IPS-18a (cell line): Measurements from ENCODE around the gene MATN1.

Experiments used
- H3K27ac ChIP-seq: one replicate; pipeline ENCODE4 v1.5.1; 2013; ENCODE audit warnings: low read length
- H3K27me3 ChIP-seq: one replicate; pipeline ENCODE4 v1.6.1; 2013; ENCODE audit warnings: mild to moderate bottlenecking, low read length; ENCODE audit not compliant: control insufficient read depth, insufficient read depth
- H3K36me3 ChIP-seq: one replicate; pipeline ENCODE4 v1.6.1; 2013; ENCODE audit warnings: low read depth, low read length; ENCODE audit not compliant: control insufficient read depth
- H3K4me1 ChIP-seq: one replicate; pipeline ENCODE4 v1.6.1; 2013; ENCODE audit warnings: low read depth, low read length; ENCODE audit not compliant: control insufficient read depth
- H3K4me3 ChIP-seq: one replicate; pipeline ENCODE4 v1.5.1; 2013; ENCODE audit warnings: low read length
- H3K9ac ChIP-seq: one replicate; pipeline ENCODE4 v1.6.1; 2013; ENCODE audit warnings: mild to moderate bottlenecking, low read length, moderate library complexity
- H3K9me3 ChIP-seq: one replicate; pipeline ENCODE4 v1.6.1; 2013; ENCODE audit warnings: low read depth, low read length; ENCODE audit not compliant: control insufficient read depth

MATN1 gene

DNA sequence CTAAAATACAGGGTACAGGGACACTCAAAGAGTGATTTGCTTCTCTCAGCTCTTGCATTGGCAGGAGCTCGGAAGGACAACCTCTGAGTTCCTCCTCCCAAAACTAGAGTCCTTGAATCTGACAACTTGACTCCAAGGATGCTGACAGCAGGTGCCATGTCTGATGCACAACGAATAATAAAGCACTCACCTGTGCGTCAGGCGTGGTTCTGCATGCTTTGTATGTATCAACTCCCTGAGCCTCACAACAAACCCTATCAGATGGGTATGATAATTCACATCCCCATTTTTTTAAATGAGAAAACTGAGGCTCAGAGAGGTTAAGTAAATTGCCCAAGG, 32.8 kb upstream of the MATN1 start:
- Histone ChIP-seq H3K4me1 (peaks cover 6% of the 10 kb centered on the region), H3K4me3 (no peak overlapping the region), H3K9me3 (no peaks in the 10 kb centered on the region), H3K9ac (no peak overlapping the region), H3K27me3 (no peaks in the 10 kb centered on the region), H3K27ac (no peak overlapping the region), H3K36me3 (no peaks in the 10 kb centered on the region)

DNA sequence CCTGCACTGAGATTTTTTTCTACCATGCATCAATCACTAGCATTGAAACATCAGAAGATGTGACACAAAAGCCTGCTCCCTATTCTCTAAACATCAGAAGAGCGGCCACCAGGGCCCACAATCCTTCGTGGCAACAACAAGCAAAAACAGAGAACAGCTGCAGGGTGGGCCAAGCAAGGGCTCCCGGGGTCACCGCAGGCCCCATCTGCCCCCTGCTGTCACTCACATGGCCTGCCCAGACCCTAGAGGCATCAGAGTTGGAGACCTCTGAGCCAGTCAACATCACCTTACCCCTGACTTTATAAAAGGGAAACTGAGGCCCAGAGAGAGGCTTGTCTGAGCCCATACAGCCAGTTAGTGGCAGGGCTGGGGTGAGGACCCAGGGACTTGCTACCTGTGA, 32.4 kb upstream of the MATN1 start:
- no peak overlapping the region for H3K4me3 ChIP-seq

DNA sequence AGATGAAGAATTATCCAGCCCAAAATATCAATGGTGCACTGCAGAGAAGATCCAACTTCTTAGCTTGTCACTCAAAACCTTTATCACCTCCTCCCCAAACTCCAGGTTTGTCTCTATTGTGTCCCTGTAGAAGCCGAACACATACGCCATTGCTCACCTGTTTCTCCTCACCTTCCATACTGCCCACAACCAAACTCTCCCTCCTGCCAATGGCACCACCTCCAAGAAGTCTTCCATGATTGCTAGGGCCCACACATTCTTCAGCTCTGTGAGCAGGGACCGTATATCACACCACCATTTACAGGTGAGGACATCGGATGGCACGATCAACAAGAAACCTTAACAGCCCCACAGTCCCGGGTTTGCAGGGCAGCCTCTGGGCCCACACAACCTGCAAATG, 31.9 kb upstream of the MATN1 start:
- peaks cover 6% of the 10 kb centered on the region for H3K4me1 ChIP-seq
- H3K27me3 ChIP-seq, result no peaks in the 10 kb centered on the region
- H3K27ac ChIP-seq, result no peak overlapping the region
- H3K9me3 ChIP-seq, result no peaks in the 10 kb centered on the region
- no peak overlapping the region for H3K9ac ChIP-seq
- no peak overlapping the region for H3K4me3 ChIP-seq
- H3K36me3 ChIP-seq, result no peaks in the 10 kb centered on the region

More for the DNA sequence above, 32.4 kb upstream of the MATN1 start:
- Histone ChIP-seq H3K4me1 (peaks cover 6% of the 10 kb centered on the region), H3K27ac (no peak overlapping the region), H3K9me3 (no peaks in the 10 kb centered on the region), H3K9ac (no peak overlapping the region), H3K36me3 (no peaks in the 10 kb centered on the region), H3K27me3 (no peaks in the 10 kb centered on the region)

DNA sequence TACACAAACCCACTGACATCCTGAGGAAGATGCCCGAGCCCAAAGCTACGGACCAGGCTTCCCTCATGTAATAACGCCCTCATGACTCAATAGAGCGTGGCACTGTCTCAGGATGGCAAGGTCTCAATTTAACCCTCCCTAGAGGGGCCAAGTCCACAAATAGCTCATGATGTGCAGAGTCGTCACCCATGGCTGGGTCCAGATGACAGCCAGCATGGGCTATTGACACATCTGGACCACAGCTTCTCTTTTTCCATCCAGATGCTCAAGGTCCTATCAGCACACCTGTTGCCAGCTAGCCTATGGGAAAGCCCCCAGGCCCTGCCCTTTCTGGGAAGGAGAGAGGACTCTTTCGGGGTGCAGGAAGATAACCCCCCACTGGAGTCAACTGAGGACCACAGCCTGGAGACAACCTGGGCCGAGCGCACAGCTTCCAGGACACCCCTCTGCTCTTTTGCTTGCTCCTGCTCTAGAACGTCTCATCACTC, 31.3 kb upstream of the MATN1 start:
- Histone ChIP-seq H3K4me1 (peaks cover 3% of the 10 kb centered on the region), H3K4me3 (no peak overlapping the region), H3K9ac (no peak overlapping the region), H3K27ac (no peak overlapping the region), H3K36me3 (no peaks in the 10 kb centered on the region), H3K27me3 (no peaks in the 10 kb centered on the region), H3K9me3 (no peaks in the 10 kb centered on the region)

DNA sequence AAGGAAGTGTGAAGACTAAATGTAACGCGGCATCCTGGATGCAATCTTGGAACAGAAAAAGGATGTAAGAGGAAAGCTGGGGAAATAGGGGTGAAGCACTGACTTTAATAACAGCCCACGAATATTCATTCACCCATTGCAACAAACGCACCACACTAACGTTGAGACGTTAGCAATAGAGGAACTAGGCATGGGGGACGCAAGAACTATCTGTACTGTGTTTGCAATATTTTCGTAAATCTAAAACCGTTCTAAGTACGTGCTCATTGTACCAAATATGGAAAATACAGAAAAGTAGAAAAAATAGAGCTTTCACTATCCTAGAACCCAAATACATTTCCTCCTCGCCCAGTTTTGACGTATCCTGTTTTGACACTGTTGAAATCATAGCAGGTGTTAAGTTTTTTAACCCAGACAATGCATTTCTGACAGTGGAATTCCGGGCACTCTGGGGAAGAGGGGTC, 30.3 kb upstream of the MATN1 start:
- Histone ChIP-seq H3K9ac (no peak overlapping the region), H3K27ac (no peak overlapping the region), H3K36me3 (no peaks in the 10 kb centered on the region), H3K4me1 (no peaks in the 10 kb centered on the region), H3K4me3 (no peak overlapping the region), H3K9me3 (no peaks in the 10 kb centered on the region), H3K27me3 (no peaks in the 10 kb centered on the region)

DNA sequence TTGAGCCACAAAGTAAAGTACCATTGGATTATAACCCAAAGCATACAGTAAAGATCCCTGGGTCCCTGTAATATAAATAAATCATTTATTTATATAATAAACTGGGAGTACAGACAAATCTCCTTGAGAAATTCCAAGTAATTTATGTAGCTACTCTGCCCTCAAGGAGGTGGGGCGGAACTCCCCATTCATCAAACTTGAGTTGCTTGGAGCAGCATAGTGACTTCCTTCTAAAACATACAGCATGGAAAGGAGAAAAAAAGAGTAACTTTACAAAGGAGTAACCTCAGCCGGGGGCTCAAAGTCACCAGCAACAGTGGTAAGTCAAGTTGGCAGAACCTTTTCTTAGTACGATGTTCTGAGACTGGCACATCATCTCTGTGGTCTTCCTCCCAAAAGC, 29.7 kb upstream of the MATN1 start:
- no peak overlapping the region for H3K9ac ChIP-seq
- H3K27ac ChIP-seq, result no peak overlapping the region
- no peaks in the 10 kb centered on the region for H3K36me3 ChIP-seq
- no peaks in the 10 kb centered on the region for H3K9me3 ChIP-seq
- no peaks in the 10 kb centered on the region for H3K27me3 ChIP-seq
- no peak overlapping the region for H3K4me3 ChIP-seq
- no peaks in the 10 kb centered on the region for H3K4me1 ChIP-seq

DNA sequence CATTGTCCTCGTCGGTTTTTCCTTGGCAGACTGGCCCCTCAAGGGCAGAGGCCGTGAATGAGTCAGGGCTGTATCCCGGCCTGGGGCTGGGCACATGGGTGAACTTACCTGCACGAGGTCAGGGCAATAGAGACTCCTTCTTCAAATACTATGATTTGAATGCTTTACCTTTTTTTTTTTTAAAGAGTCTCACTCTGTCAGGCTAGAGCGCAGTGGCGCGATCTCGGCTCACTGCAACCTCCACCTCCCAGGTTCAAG, 29.2 kb upstream of the MATN1 start:
- no peak overlapping the region for H3K27ac ChIP-seq
- no peak overlapping the region for H3K4me3 ChIP-seq
- no peaks in the 10 kb centered on the region for H3K9me3 ChIP-seq
- no peak overlapping the region for H3K9ac ChIP-seq
- no peaks in the 10 kb centered on the region for H3K4me1 ChIP-seq
- H3K27me3 ChIP-seq, result no peaks in the 10 kb centered on the region
- H3K36me3 ChIP-seq, result no peaks in the 10 kb centered on the region

DNA sequence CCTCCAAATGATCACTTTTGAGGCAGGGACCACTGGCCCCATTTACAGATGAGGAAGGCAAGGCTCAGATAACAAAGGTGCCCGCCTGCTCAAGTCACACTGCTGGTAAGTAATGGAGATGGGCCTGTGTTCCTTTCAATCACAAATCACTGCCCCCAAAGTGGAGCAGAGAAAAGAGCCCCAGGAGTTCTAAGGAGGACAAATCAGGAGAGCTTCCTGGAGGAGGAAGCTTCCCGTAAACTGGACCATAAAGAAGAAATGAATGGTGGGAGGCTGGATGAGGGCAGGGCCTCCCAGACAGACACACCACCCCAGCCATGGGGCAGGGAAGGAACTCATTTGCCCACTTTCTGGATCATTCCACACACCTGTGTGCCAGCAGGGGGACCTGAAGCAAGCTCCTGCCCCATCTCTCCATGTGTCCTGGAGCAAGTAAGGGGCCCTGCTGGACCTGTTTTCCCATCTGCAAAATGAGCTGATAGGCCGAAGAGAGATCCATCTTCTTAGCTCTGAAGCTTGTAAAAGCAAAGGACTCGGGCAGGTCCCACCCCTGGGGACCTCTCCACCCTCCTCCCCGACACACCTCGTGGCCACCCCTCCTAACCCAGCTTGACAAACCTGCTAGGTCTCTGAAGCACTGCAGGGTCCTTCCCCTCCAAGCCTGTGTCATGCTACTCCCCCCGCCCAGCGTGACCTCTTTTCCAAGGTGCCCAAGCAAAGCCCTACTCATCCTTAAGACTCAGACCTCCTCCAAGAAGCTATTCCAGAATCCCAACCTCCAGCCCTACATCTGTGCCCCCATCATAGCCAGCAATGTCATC, 28.7 kb upstream of the MATN1 start:
- H3K9me3 ChIP-seq, result no peaks in the 10 kb centered on the region
- no peak overlapping the region for H3K27ac ChIP-seq
- H3K36me3 ChIP-seq, result no peaks in the 10 kb centered on the region
- no peaks in the 10 kb centered on the region for H3K4me1 ChIP-seq
- H3K27me3 ChIP-seq, result no peaks in the 10 kb centered on the region
- H3K4me3 ChIP-seq, result no peak overlapping the region
- H3K9ac ChIP-seq, result no peak overlapping the region

DNA sequence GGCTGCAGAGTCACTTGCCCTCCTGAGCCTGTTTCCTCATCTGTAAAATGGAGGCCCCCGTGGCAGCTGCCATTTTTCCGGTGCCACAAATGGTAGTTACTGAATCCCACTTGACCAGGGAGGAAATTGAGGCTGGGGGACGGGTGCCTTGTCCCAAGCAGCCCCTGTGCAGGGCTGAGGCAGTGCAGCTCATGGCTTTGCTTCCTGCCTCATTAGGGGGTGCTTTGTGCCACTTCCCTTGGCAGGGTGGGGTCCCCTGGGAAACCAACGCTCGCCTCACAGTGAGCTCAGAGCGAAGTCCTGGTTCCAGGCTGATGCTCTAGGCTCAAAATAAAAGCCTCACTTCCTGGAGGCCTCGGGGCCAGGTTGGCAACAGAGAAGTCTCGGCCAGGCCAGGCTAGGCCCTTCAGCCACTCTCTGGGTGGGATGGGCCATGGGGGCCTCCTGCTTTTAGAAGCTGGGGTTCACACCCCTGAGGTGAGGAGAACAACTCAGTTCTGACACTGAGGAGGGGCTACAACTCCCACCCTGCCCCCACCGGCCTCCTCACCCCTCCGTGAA, 27.4 kb upstream of the MATN1 start:
- Histone ChIP-seq H3K9me3 (no peaks in the 10 kb centered on the region), H3K36me3 (no peaks in the 10 kb centered on the region), H3K27me3 (no peaks in the 10 kb centered on the region), H3K4me1 (no peaks in the 10 kb centered on the region), H3K4me3 (no peak overlapping the region), H3K9ac (no peak overlapping the region), H3K27ac (no peak overlapping the region)

DNA sequence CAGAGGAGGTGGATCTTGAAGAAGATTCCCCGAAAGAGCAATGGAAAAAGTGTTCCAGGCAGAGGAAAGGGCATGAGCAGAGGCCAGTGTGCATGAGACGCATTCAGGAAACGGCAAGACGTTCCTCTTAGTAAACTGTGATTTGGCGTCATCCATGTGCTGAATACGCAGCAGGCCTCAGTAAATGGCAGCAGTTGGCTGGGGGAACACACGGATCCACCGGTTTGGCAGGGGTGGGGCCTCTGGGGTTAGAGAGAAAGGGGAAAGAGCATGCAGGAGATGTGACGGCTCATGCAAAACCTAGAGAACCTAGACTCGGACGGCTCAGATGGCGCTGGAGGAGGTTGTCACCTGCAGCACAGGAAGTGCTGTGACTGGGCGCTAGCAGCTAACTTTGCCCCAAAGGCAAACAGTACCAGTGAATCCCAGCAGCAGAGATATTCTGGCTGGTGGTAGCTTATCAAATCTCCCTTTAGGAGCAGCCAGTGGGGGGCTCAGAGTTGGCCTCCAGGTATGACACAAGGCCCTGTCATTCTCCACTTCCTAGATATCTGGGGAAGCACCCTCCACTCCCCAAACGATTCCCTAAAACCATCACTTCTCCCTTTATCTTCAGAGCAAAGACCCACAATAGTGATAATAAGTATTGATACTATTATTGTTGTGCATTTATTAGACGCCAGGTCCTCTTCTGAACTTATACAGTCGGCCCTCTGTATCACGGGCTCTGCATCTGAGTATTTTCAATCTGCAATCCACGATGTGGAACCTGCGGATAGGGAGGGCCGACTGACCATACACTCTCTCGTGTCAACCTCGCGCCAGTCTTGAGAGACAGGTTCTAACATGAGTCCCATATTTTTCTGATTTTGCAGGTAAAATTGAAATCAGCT, 26.6 kb upstream of the MATN1 start:
- H3K4me3 ChIP-seq, result no peak overlapping the region
- no peaks in the 10 kb centered on the region for H3K9me3 ChIP-seq
- H3K9ac ChIP-seq, result no peak overlapping the region
- H3K4me1 ChIP-seq, result no peaks in the 10 kb centered on the region
- no peaks in the 10 kb centered on the region for H3K36me3 ChIP-seq
- no peak overlapping the region for H3K27ac ChIP-seq
- no peaks in the 10 kb centered on the region for H3K27me3 ChIP-seq

DNA sequence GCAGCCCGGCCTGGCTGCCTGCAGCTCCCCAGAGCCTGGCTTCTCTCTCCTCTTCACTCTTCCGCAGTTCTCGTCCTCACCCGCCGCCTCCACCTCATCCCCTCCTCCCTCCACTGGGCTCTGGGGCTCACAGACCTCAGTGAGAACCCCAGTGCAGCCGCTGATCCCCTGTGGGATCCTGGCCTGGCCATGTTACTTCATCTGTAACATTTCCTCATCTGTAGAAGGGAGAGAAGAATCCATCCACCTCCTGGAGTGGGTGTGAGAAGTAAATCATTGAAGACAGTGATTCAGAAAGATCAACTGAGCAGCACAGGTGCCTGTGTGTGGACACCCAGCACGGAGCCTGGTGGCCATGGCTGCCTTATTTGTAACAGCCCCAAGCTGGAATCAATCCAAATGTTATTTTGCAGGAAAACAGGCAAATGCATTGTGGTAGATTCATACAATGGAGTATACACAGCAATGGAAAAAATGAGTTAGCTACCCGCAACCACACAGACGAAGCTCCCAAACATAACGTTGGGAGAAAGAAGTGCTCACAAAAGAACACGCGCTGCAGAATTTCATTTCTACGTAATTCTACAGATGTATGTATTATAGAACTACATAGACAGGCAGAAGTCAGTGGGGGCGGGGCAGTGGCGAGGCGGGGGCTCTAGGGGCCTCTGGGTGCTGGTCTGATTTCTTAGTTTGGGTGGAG, 25.5 kb upstream of the MATN1 start:
- H3K27ac ChIP-seq, result no peak overlapping the region
- H3K4me1 ChIP-seq, result no peaks in the 10 kb centered on the region
- no peak overlapping the region for H3K9ac ChIP-seq
- H3K27me3 ChIP-seq, result no peaks in the 10 kb centered on the region
- H3K9me3 ChIP-seq, result no peaks in the 10 kb centered on the region
- H3K4me3 ChIP-seq, result no peak overlapping the region
- H3K36me3 ChIP-seq, result no peaks in the 10 kb centered on the region
